Globus pallidus (tissue), 1 donor: Measurements from ENCODE around the gene NNT.
"Not testable (repeated sequence)": the region's sequence is repeated elsewhere in the genome, so short reads cannot be mapped to it uniquely, and the experiment has no call there.

Experiments
- DNase-seq: peaks from one replicate; pipeline ENCODE4 v3.0.0-alpha.2; 2015; ENCODE audit warnings: low spot score

Gene NNT

GRCh38 chr5:43583724-43584123 is 19.3 kb upstream of the NNT start:
- DNase-seq: no peak

DNA sequence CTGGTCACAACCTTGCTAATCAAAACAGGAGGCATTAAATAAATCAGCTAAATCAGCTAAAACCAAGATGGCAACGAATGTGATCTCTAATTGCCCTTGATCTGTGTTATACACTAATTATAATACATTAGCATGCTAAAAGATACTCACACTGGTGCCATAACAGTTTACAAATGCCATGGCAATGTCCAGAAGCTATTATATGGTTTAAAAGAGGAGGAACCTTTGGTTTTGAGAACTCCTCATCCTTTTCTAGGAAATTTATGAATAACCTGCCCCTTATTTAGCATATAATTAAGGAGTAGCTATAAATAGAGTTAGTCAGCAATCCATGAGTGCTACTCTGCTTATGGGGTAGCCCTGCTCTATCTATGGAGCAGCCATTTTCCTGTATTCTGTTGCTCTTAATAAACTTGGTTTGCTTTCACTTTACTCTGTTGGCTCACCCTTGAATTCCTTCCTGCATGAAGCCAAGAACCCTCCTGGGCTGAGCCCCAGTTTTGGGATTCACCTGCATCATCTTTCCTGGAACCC is 18.7 kb upstream of the NNT start:
- no peak for DNase-seq

- no peak for DNase-seq
Measured at GRCh38 chr5:43588842-43589241, 14.1 kb upstream of the NNT start.

DNA sequence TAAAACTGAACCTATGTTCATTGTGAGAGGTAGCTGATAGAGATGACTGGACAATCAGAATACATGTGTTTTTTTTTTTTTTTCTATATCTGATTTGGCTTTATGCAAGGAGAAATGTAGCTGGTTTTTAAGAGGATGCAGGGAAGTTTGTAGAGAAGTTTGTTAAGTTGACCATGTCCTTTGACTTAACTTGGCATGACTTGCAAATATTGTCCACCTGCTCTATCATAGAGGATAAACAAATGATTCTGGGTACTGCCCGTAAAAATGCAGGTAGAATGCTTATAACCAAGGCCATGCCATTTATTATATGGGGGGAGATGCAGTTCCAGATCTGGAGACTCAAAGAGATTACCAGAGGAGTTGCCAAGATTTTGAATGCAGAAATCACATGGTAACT is 13.7 kb upstream of the NNT start:
- no peak for DNase-seq

DNA sequence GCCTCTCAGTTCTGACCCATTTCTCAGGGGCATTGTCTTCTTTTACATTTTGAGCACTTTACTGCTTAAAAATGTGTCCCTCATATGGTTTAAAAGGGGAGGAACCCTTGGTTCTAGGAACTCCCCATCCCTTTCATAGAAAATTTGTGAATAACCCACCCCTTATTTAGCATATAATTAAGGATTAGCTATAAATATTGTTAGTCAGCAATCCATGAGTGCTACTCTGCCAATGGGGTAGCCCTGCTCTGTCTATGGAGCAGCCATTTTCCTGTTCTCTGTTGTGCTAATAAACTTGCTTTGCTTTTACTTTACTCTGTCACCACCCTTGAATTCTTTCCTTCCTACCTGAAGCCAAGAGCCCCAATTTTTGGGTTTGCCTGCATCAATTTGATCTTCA is 12.3 kb upstream of the NNT start:
- no peak for DNase-seq

DNA sequence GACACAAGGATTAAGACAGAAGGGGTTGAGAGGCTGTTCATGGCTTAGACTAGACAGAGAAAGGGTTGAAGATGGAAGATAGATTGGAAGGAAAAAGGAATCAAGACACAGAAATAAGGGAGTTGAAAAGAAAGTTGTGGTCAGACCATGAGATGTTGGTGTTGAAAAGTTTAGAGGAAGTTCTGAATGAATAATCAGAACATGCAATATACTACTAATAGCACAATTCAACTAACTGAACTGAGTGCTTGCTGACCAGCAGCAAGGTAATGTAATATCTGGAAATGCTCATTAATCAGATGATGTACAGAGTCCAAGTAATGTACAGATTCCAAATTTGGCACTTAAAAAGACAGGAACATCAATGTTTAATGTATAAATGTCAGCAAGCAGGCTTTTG is 10.6 kb upstream of the NNT start:
- no peak for DNase-seq

DNA sequence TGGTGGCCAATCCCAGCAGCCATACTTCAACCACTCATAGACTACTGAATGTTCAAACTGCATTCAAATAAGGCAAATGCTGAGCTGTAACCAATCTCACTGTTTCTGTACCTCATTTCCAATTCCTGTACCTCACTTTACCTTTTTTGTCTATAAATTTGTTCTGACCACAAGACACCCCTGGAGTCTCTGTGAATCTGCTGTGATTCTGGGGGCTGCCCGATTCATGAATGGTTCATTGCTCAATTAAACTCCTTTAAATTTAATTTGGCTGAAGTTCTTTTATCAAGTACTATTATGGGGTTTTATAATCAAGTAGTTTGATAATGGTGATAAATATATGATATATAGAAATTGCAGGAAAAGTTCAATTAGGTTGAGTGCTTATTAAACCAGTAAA is 4.1 kb upstream of the NNT start:
- DNase-seq: not testable (repeated sequence)

GRCh38 chr5:43601454-43602260 is 1.3 kb upstream of the NNT start:
- DNase-seq: no peak

- DNase-seq: peak; percentile 62
Measured at GRCh38 chr5:43603344-43604217, 601 bp downstream of the NNT start.

DNA sequence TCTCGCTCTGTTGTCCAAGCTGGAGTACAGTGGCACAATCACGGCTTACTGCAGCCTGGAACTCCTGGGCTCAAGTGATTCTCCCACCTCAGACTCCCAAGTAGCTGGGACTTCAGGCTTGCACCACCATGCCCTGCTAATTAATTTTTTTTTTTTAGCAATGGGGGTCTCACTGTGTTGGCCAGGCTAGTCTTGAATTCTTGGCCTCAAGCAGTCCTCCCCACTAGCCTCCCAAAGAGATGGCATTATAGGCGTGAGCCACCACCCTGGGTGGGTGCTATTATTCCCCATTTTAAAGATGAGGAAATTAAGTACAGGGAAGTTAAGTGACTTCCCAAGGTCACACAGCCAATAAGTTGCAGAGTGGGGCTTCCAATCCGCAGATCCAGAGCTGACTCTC is 1.7 kb downstream of the NNT start:
- DNase-seq: no peak

DNA sequence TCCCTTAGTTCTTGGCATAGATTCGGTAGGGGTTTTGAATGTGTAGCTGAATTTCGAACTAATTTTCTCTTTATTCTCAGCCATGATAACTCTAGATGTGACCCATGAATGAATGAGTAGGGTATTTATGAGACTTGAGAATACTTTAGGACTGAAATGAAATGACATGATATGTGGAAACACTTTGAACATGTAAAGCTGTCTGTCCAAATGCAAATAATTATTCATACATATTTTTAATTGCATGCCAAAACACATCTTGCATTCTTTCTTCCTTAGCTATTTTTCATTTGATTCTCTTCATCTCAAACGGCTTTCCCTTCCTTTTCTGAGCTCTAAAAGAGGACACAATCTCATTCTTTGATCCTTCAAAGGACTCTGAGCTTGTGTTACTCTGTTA is 3.4 kb downstream of the NNT start:
- no peak for DNase-seq

DNA sequence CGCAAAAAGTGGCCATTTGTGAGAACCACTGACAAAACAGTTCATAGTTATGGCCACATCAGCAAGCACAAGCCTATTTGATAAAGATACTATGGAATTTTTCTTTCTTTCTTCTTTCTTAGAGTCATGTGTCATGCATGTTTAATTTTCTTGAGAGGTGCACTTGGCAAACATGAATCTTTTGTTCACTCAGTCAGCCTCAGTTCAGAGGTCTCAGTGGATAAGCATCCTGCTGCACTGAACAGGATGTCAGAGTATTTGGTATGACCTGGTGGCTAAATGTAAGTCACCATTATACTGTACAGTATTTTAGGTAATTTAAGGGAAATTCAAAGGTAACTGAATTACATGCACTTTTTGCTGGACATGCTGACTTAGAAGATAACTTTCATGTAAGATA is 5.4 kb downstream of the NNT start:
- no peak for DNase-seq

DNA sequence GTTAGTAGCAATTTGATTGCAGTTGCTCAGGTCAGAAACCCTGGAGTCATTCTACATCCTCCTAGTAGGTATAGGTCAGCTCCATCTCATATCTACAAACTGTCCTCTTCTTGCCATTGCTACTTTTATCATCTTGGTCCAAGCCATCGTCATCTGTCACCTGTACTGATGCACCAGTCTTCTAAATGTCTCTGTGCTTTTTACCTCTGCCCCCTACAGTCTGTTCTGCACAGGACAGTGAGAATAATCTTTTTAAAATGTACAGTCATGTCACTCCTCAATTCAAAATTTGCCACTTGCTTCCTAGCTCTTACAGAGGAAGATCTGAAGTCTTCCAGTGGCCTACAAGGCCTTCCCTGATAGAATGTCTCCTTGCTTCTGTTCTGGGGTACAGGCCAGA is 6.8 kb downstream of the NNT start:
- DNase-seq: no peak

DNA sequence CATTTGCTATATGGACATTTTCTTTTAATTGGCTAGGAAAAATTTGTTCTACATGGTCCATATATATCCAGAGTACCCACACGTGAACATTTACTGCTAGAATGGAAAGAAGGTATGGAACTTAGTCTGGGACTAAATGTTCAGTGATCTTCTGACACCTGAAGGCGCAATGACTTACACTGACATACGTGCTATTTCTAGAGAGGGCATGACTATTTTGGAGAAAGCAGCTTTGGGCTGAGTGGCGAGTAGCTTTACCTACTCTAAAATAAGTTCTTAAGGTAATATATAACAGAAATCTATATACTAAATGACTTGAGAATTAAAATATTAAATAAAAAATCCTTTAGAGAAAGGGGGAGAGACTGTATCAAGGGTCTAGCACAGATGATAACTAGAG is 10.4 kb downstream of the NNT start:
- no peak for DNase-seq

DNA sequence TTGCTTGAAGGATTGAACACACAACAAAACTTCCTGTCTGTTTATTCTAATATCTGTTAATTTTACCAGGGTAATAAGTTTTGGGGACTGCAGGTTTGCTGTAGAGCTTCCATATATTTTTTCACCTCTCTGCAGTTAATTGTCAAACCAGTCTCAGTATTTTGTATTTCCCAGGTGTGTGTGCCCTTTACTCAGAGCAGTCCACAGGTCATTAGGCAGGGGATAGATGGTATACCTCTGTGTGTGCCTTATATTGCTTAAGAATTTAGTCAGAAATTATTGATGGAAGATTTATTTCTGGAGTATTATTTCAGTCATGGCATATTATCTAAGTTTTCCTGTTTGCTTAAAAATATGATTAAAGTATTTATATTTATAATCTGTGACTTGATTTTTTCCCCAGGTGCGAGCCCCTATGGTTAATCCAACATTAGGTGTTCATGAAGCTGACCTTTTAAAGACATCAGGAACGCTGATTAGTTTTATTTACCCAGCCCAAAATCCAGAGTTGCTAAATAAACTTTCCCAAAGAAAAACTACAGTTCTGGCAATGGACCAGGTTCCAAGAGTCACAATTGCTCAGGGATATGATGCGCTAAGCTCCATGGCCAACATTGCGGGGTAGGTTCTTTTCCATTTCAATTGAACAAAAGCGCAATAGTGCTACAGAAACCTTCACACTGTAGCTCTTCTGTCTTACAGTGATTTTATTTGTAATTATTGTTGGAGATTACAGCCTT is 12.6 kb downstream of the NNT start:
- no peak for DNase-seq

GRCh38 chr5:43616535-43616934 is 13.6 kb downstream of the NNT start:
- DNase-seq: no peak

GRCh38 chr5:43619380-43619779 is 16.4 kb downstream of the NNT start:
- DNase-seq: no peak

- no peak for DNase-seq
Measured at GRCh38 chr5:43619911-43620310, 16.9 kb downstream of the NNT start.

DNA sequence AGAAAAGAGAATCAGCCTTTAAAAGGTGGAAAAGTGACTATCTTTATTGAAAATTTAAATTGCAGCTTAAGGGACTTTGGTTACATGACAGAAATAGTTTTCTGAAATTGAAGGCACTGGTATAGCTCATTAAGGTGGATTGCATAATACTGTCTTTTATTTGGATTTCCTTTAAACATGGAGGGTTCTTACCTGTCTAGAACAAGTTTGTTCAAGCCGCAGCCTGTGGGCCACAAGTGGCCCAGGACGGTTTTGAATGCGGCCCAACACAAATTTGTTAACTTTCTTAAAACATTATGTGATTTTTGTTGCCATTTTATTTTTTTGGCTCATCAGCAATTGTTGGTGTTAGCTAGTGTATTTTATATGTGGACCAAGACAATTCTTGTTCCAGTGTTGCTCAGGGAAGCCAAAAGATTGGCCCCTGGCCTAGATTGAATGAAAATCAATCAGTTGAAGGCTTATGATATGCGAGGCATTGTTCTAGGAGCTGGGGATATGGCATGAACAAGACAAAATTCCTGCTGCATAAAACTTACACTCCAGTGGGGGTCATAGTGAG is 18.0 kb downstream of the NNT start:
- no peak for DNase-seq

- DNase-seq: no peak
Measured at GRCh38 chr5:43622074-43622473, 19.1 kb downstream of the NNT start.

GRCh38 chr5:43623048-43623680 is 20.2 kb downstream of the NNT start:
- no peak for DNase-seq

GRCh38 chr5:43627028-43627427 is 24.0 kb downstream of the NNT start:
- peak; percentile 13 for DNase-seq
